GM18508 (cell line): ENCODE data around the gene LONRF3.
"Not testable (repeated sequence)": the region's sequence is repeated elsewhere in the genome, so short reads cannot be mapped to it uniquely, and the experiment has no call there.

ENCODE experiments used
- ATAC-seq: cut with Tn5 transposase; IDR thresholded peaks from one replicate; pipeline ENCODE4 v1.9.1; 2021; ENCODE audit warnings: moderate number of reproducible peaks; ENCODE audit not compliant: insufficient read depth, unreplicated experiment

The LONRF3 gene

GRCh38 chrX:118980761-118981160, 6.3 kb downstream of the LONRF3 start:
- no peak for ATAC-seq

- ATAC-seq = no peak
Observed at GRCh38 chrX:118983513-118983912, 9.1 kb downstream of the LONRF3 start.

- ATAC-seq = no peak
Observed at GRCh38 chrX:118988911-118989310, 14.5 kb downstream of the LONRF3 start.

GRCh38 chrX:118989886-118990285, 15.5 kb downstream of the LONRF3 start:
- ATAC-seq = no peak

- no peak for ATAC-seq
Observed at GRCh38 chrX:118990512-118991227, 16.3 kb downstream of the LONRF3 start.

GRCh38 chrX:118992441-118993121, 18.2 kb downstream of the LONRF3 start:
- ATAC-seq = not testable (repeated sequence)

- ATAC-seq = no peak
Observed at GRCh38 chrX:119003462-119003861, 29.0 kb downstream of the LONRF3 start.

GRCh38 chrX:119004920-119005524, 30.6 kb downstream of the LONRF3 start:
- peak; percentile 60 for ATAC-seq

GRCh38 chrX:119007189-119007770, 32.9 kb downstream of the LONRF3 start:
- ATAC-seq = no peak

GRCh38 chrX:119008110-119008744, 33.8 kb downstream of the LONRF3 start:
- no peak for ATAC-seq

- ATAC-seq = no peak
Observed at GRCh38 chrX:119009071-119009470, 34.7 kb downstream of the LONRF3 start.

GRCh38 chrX:119010491-119010890, 36.1 kb downstream of the LONRF3 start:
- no peak for ATAC-seq

- ATAC-seq = no peak
Observed at GRCh38 chrX:119013164-119013563, 38.7 kb downstream of the LONRF3 start.

GRCh38 chrX:119015407-119016237, 41.2 kb downstream of the LONRF3 start:
- ATAC-seq = peak; percentile 95

- no peak for ATAC-seq
Observed at GRCh38 chrX:119017077-119017476, 42.7 kb downstream of the LONRF3 start.

GRCh38 chrX:119025900-119026299, 51.5 kb downstream of the LONRF3 start:
- ATAC-seq = no peak

- not testable (repeated sequence) for ATAC-seq
Observed at GRCh38 chrX:119026344-119026743, 51.9 kb downstream of the LONRF3 start.

- not testable (repeated sequence) for ATAC-seq
Observed at GRCh38 chrX:119027960-119028732, 53.7 kb downstream of the LONRF3 start.

GRCh38 chrX:119028733-119029330, 54.4 kb downstream of the LONRF3 start:
- ATAC-seq = no peak
